ENCODE results near the gene CEP104.
A peak's percentile ranks its signal among the peaks of the same experiment; 100 is the strongest.
"Not testable (repeated sequence)": the region's sequence is repeated elsewhere in the genome, so short reads cannot be mapped to it uniquely, and the experiment has no call there.

Gene CEP104

GRCh38 chr1:3809680-3810079 lies 47.3 kb downstream of the CEP104 start:
- Mint-ChIP-seq H3K9me3 (peaks cover 18% of the 10 kb centered on the region), H3K36me3 (ENCODE audit: low read depth) (peaks cover 4% of the 10 kb centered on the region), H3K4me3 (no peak overlapping the region), H3K4me1 (no peaks in the 10 kb centered on the region), H3K27me3 (ENCODE audit: low read depth) (peaks cover 4% of the 10 kb centered on the region), H3K27ac (no peak overlapping the region)
- no peak for TF ChIP-seq CTCF (IDR thresholded peaks at IDR 0.05; ENCODE audit: unreplicated experiment in 3 of 3)

- H3K9me3 Mint-ChIP-seq = peaks cover 18% of the 10 kb centered on the region
- no peaks in the 10 kb centered on the region for H3K4me1 Mint-ChIP-seq
- no peaks in the 10 kb centered on the region for H3K36me3 Mint-ChIP-seq (ENCODE audit: low read depth)
- no peak for TF ChIP-seq CTCF (IDR thresholded peaks at IDR 0.05; ENCODE audit: unreplicated experiment in 3 of 3)
- no peak overlapping the region for H3K27ac Mint-ChIP-seq
- H3K4me3 Mint-ChIP-seq = no peak overlapping the region
- H3K27me3 Mint-ChIP-seq (ENCODE audit: low read depth) = peaks cover 17% of the 10 kb centered on the region
Measured at GRCh38 chr1:3807769-3808168, 49.2 kb downstream of the CEP104 start.

GRCh38 chr1:3805038-3805437 lies 52.0 kb downstream of the CEP104 start:
- Mint-ChIP-seq H3K4me3 (no peak overlapping the region), H3K4me1 (peaks cover 5% of the 10 kb centered on the region), H3K27ac (no peak overlapping the region), H3K9me3 (peaks cover 18% of the 10 kb centered on the region), H3K27me3 (ENCODE audit: low read depth) (peaks cover 22% of the 10 kb centered on the region), H3K36me3 (ENCODE audit: low read depth) (no peaks in the 10 kb centered on the region)
- no peak for TF ChIP-seq CTCF (IDR thresholded peaks at IDR 0.05; ENCODE audit: unreplicated experiment in 3 of 3)

- not testable (repeated sequence) for H3K27ac Mint-ChIP-seq; H3K36me3 Mint-ChIP-seq (ENCODE audit: low read depth); H3K4me3 Mint-ChIP-seq; H3K4me1 Mint-ChIP-seq
- Mint-ChIP-seq H3K27me3 (ENCODE audit: low read depth) (peaks cover 25% of the 10 kb centered on the region), H3K9me3 (peaks cover 18% of the 10 kb centered on the region)
Measured at GRCh38 chr1:3804627-3804944, 52.4 kb downstream of the CEP104 start.

- Mint-ChIP-seq H3K27me3 (ENCODE audit: low read depth) (peaks cover 27% of the 10 kb centered on the region), H3K27ac (no peak overlapping the region), H3K4me3 (no peak overlapping the region), H3K36me3 (ENCODE audit: low read depth) (no peaks in the 10 kb centered on the region), H3K4me1 (peaks cover 10% of the 10 kb centered on the region), H3K9me3 (peaks cover 18% of the 10 kb centered on the region)
- no peak for TF ChIP-seq CTCF (IDR thresholded peaks at IDR 0.05; ENCODE audit: unreplicated experiment in 3 of 3)
Measured at GRCh38 chr1:3803905-3804626, 52.9 kb downstream of the CEP104 start.

- H3K4me3 Mint-ChIP-seq; H3K36me3 Mint-ChIP-seq (ENCODE audit: low read depth); H3K9me3 Mint-ChIP-seq; H3K27ac Mint-ChIP-seq: not testable (repeated sequence)
- peaks cover 30% of the 10 kb centered on the region for H3K27me3 Mint-ChIP-seq (ENCODE audit: low read depth)
- peaks cover 20% of the 10 kb centered on the region for H3K4me1 Mint-ChIP-seq
Measured at GRCh38 chr1:3800795-3801194, 56.2 kb downstream of the CEP104 start.

- H3K4me1 Mint-ChIP-seq = peaks cover 25% of the 10 kb centered on the region
- H3K9me3 Mint-ChIP-seq = peaks cover 3% of the 10 kb centered on the region
- peaks cover 30% of the 10 kb centered on the region for H3K27me3 Mint-ChIP-seq (ENCODE audit: low read depth)
- no peaks in the 10 kb centered on the region for H3K36me3 Mint-ChIP-seq (ENCODE audit: low read depth)
- H3K27ac Mint-ChIP-seq = no peak overlapping the region
- TF ChIP-seq CTCF (IDR thresholded peaks at IDR 0.05; ENCODE audit: unreplicated experiment in 3 of 3) = no peak
- peak overlapping the region; percentile 1 to 55 (median 55) for H3K4me3 Mint-ChIP-seq
Measured at GRCh38 chr1:3799976-3800685, 56.9 kb downstream of the CEP104 start.

All from nephron (organoid).